ENCODE measurements around the gene HTT-AS.
A peak's percentile ranks its signal among the peaks of the same experiment; 100 is the strongest.
"Not testable (repeated sequence)": the region's sequence is repeated elsewhere in the genome, so short reads cannot be mapped to it uniquely, and the experiment has no call there.

The HTT-AS gene

GRCh38 chr4:3051141-3051897 is 23.0 kb downstream of the HTT-AS start:
- DNase-seq (ENCODE audit: low read depth in 2 of 2): not testable (repeated sequence)

- peak; percentile 71 to 73 for DNase-seq (ENCODE audit: low read depth in 2 of 2)
Observed at GRCh38 chr4:3047464-3048286, 26.7 kb downstream of the HTT-AS start.

GRCh38 chr4:3046623-3047022 is 27.7 kb downstream of the HTT-AS start:
- DNase-seq (ENCODE audit: low read depth in 2 of 2): no peak

GRCh38 chr4:3046162-3046561 is 28.2 kb downstream of the HTT-AS start:
- no peak for DNase-seq (ENCODE audit: low read depth in 2 of 2)

- DNase-seq (ENCODE audit: low read depth in 2 of 2): peak; percentile 56 to 59
Observed at GRCh38 chr4:3044870-3045819, 29.2 kb downstream of the HTT-AS start.

GRCh38 chr4:3043282-3044020 is 30.9 kb downstream of the HTT-AS start:
- no peak for DNase-seq (ENCODE audit: low read depth in 2 of 2)

- DNase-seq (ENCODE audit: low read depth in 2 of 2): no peak
Observed at GRCh38 chr4:3042226-3042625, 32.1 kb downstream of the HTT-AS start.

- DNase-seq (ENCODE audit: low read depth in 2 of 2): peak in 1 of 2 donors; percentile 20
Observed at GRCh38 chr4:3041192-3042142, 32.9 kb downstream of the HTT-AS start.

- DNase-seq (ENCODE audit: low read depth in 2 of 2): no peak
Observed at GRCh38 chr4:3040452-3041191, 33.7 kb downstream of the HTT-AS start.

GRCh38 chr4:3039706-3040366 is 34.5 kb downstream of the HTT-AS start:
- no peak for DNase-seq (ENCODE audit: low read depth in 2 of 2)

- no peak for DNase-seq (ENCODE audit: low read depth in 2 of 2)
Observed at GRCh38 chr4:3037957-3038461, 36.3 kb downstream of the HTT-AS start.

GRCh38 chr4:3036131-3036952 is 38.0 kb downstream of the HTT-AS start:
- DNase-seq (ENCODE audit: low read depth in 2 of 2): no peak

- DNase-seq (ENCODE audit: low read depth in 2 of 2): no peak
Observed at GRCh38 chr4:3035674-3036073, 38.7 kb downstream of the HTT-AS start.

GRCh38 chr4:3035249-3035648 is 39.1 kb downstream of the HTT-AS start:
- DNase-seq (ENCODE audit: low read depth in 2 of 2): no peak

- no peak for DNase-seq (ENCODE audit: low read depth in 2 of 2)
Observed at GRCh38 chr4:3034231-3034630, 40.1 kb downstream of the HTT-AS start.

- no peak for DNase-seq (ENCODE audit: low read depth in 2 of 2)
Observed at GRCh38 chr4:3031357-3032082, 42.8 kb downstream of the HTT-AS start.

Measured in stimulated activated CD4-positive, alpha-beta T cell treated with anti-CD3 and anti-CD28 coated beads, Interleukin-15, amount 100 ng/mL, for 48 hours (primary cell).